ENCODE measurements around the gene MED29. TPM values are rescaled to one million over a fixed set of nuclear protein-coding genes. Genes with fewer than 3 reads are reported as not detected.

MED29 gene
- total RNA-seq, 1 donor from 2014 or later, result 39.2 TPM

DNA sequence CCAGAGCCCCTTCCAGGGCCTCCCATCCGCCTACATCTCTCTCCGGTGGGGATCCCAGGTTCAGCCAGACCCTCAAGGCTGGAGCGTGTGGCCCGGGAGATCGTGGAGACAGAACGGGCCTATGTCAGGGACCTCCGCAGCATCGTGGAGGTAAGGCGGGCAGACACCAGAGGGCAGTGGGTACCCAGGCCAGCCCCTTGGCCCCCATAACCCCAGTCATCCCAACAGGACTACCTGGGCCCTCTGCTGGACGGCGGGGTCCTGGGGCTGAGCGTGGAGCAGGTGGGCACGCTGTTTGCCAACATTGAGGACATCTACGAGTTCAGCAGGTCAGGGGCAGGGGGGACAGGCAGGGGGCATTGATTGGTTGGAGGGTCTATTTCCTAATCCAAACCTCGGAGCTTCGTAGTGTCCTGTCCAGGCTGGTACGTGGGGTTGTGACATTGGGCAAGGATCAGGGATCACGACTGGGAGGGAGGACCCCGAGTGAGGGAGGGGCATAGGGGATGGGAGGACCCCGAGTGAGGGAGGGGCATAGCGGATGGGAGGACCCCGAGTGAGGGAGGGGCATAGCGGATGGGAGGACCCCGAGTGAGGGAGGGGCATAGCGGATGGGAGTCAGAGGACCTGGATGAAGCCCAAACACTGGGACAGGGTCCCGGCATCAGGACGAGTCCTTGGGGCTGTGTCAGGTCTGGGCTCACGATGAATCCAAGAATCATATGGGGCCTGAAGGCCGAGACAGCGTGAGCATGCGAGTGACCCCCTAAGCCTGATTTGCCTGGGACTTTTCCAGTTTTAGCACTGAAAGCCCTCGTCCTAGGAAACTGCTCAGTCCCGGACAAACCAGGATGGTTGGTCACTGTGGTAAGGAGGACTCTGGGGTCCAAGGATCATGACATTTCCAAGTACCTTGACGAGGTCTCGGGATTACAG is 24.2 kb downstream of the MED29 start:
- DNase-seq (ENCODE audit: low spot score in 2 of 2, unreplicated experiment in 2 of 2), result no peak
- Mint-ChIP-seq H3K27ac (peak overlapping the region; percentile 98), H3K27me3 (ENCODE audit: low read depth) (peaks cover 1% of the 10 kb centered on the region), H3K9me3 (no peaks in the 10 kb centered on the region), H3K4me1 (peaks cover 31% of the 10 kb centered on the region), H3K36me3 (peaks cover 10% of the 10 kb centered on the region), H3K4me3 (peak overlapping the region; percentile 94)
- TF ChIP-seq, protein P1, sequence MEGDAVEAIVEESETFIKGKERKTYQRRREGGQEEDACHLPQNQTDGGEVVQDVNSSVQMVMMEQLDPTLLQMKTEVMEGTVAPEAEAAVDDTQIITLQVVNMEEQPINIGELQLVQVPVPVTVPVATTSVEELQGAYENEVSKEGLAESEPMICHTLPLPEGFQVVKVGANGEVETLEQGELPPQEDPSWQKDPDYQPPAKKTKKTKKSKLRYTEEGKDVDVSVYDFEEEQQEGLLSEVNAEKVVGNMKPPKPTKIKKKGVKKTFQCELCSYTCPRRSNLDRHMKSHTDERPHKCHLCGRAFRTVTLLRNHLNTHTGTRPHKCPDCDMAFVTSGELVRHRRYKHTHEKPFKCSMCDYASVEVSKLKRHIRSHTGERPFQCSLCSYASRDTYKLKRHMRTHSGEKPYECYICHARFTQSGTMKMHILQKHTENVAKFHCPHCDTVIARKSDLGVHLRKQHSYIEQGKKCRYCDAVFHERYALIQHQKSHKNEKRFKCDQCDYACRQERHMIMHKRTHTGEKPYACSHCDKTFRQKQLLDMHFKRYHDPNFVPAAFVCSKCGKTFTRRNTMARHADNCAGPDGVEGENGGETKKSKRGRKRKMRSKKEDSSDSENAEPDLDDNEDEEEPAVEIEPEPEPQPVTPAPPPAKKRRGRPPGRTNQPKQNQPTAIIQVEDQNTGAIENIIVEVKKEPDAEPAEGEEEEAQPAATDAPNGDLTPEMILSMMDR (IDR thresholded peaks at IDR 0.05; ENCODE audit: unreplicated experiment), result no peak

DNA sequence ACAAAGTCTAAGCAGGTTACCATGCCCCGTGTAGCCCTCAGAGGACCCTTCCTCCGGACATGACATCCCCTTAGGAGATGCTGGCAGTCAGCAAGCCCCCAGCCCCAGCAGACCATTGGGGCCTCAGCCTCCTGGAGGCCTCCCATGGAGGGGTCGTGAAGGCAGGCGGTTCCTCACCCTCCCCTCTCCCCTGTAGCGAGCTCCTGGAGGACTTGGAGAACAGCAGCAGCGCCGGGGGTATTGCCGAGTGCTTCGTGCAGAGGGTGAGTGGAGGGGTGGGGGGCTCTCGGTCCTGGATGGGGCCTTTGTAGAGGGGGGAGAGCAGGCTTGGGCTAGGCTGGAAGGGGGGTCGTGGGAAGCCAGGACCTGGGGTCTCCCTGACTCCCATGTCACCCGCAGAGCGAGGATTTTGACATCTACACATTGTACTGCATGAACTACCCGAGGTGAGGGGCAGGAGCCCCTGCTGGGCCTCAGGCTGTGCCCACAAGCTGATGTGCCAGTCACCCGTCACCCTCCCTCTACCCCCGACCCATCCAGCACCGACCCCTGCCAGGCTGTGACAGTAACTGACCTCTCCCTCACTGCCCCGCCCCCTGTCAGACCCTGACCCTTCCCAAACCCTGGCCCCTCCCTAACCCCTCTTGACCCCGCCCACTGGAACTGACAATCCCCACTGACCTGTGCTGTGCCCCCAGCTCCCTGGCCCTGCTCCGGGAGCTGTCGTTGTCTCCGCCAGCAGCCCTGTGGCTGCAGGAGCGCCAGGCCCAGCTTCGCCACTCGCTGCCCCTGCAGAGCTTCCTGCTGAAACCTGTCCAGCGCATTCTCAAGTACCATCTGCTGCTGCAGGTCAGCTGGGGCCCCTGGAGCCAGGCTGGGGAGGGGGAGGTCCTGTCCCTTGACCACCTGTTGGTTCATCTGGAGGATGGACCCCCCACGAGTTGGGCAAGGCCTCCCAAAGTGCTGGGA is 25.3 kb downstream of the MED29 start:
- H3K27ac Mint-ChIP-seq, result no peak overlapping the region
- peaks cover 13% of the 10 kb centered on the region for H3K36me3 Mint-ChIP-seq
- no peak for DNase-seq (ENCODE audit: low spot score in 2 of 2, unreplicated experiment in 2 of 2)
- no peaks in the 10 kb centered on the region for H3K9me3 Mint-ChIP-seq
- peaks cover 1% of the 10 kb centered on the region for H3K27me3 Mint-ChIP-seq (ENCODE audit: low read depth)
- no peak overlapping the region for H3K4me3 Mint-ChIP-seq
- TF ChIP-seq, protein P1 (IDR thresholded peaks at IDR 0.05; ENCODE audit: unreplicated experiment), result no peak
- peaks cover 21% of the 10 kb centered on the region for H3K4me1 Mint-ChIP-seq

DNA sequence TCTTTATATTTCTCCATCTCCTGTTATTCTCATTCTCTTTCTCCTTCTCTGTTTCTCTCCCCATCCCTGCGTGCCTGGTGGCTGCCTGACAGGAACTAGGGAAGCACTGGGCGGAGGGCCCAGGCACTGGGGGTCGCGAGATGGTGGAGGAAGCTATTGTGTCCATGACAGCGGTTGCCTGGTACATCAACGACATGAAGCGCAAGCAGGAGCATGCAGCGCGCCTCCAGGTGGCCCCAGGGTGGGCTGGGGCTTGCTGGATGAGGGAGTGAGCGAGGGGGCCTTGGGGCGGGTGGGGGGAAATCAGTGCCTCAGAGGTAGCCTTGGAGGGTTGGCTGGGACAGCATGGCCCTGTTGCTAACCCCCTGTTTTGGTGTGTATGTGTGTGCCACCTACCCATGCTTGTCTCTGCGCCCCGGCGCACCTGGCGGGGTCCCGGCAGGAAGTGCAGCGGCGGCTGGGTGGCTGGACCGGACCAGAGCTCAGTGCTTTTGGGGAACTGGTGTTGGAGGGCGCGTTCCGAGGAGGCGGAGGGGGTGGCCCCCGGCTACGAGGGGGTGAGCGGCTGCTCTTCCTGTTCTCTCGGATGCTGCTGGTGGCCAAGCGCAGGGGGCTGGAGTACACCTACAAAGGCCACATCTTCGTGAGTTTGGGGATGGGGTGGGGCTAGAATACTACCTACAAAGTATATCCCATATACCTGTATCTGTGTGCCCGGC is 26.4 kb downstream of the MED29 start:
- Mint-ChIP-seq H3K27ac (peak overlapping the region; percentile 76), H3K27me3 (ENCODE audit: low read depth) (no peaks in the 10 kb centered on the region), H3K36me3 (peaks cover 13% of the 10 kb centered on the region), H3K9me3 (no peaks in the 10 kb centered on the region), H3K4me3 (no peak overlapping the region), H3K4me1 (peaks cover 18% of the 10 kb centered on the region)
- no peak for DNase-seq (ENCODE audit: low spot score in 2 of 2, unreplicated experiment in 2 of 2)
- TF ChIP-seq, protein P1 (IDR thresholded peaks at IDR 0.05; ENCODE audit: unreplicated experiment), result no peak

DNA sequence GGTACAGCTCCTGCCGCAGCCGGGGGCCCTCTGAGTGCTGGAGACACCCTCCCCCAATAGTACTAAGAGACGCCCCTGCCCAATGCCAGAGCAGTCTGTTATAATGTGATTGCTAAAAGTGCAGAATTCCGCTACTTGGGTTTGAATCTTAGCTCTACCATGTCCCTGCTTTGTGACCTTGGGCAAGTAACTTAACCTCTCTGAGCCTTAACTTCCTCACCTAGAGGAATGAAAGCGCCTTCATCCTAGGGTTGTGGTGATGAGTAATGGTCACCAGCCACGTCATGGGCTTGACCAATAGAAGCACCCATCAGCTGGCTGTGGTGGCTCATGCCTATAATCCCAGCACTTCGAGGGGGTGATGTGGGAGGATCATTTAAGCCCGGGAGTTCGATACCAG is 27.8 kb downstream of the MED29 start:
- H3K4me1 Mint-ChIP-seq, result peaks cover 16% of the 10 kb centered on the region
- DNase-seq (ENCODE audit: low spot score in 2 of 2, unreplicated experiment in 2 of 2), result no peak
- H3K27ac Mint-ChIP-seq, result no peak overlapping the region
- H3K27me3 Mint-ChIP-seq (ENCODE audit: low read depth), result no peaks in the 10 kb centered on the region
- peaks cover 18% of the 10 kb centered on the region for H3K36me3 Mint-ChIP-seq
- TF ChIP-seq, protein P1 (IDR thresholded peaks at IDR 0.05; ENCODE audit: unreplicated experiment), result no peak
- H3K9me3 Mint-ChIP-seq, result no peaks in the 10 kb centered on the region
- H3K4me3 Mint-ChIP-seq, result no peak overlapping the region

DNA sequence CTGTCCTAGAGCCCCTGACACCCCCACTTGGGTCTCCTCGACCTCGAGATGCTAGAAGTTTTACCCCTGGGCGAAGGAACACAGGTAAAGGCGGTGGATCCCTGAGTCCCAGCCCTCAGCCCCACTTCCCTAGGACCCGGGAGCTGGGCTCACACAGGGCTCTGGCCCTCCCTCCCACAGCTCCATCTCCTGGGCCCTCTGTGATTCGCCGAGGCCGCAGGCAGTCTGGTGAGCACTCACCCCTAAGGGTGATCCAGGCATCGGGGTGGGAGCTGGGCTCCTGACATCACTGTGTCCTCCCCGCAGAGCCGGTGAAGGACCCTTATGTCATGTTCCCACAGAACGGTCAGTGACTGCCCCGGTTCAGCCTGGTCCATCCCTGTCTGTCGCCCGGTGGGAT is 29.6 kb downstream of the MED29 start:
- DNase-seq (ENCODE audit: low spot score in 2 of 2, unreplicated experiment in 2 of 2), result no peak
- no peak overlapping the region for H3K4me3 Mint-ChIP-seq
- H3K36me3 Mint-ChIP-seq, result peaks cover 28% of the 10 kb centered on the region
- H3K27me3 Mint-ChIP-seq (ENCODE audit: low read depth), result no peaks in the 10 kb centered on the region
- no peaks in the 10 kb centered on the region for H3K9me3 Mint-ChIP-seq
- TF ChIP-seq, protein P1 (IDR thresholded peaks at IDR 0.05; ENCODE audit: unreplicated experiment), result no peak
- no peak overlapping the region for H3K27ac Mint-ChIP-seq
- H3K4me1 Mint-ChIP-seq, result no peaks in the 10 kb centered on the region
